B cell (primary cell): ENCODE results near the gene PCDHGB1. TPM values are rescaled to one million over a fixed set of nuclear protein-coding genes. Genes with fewer than 3 reads are reported as not detected.

ENCODE experiments used
- ATAC-seq: fragments of 200-7000 bp; cut with Tn5 transposase; one replicate; pipeline ENCODE4 v1.10.0; 2021; ENCODE audit warnings: low read depth, mild to moderate bottlenecking, moderate number of reproducible peaks, moderate library complexity
- CTCF ChIA-PET: fragments of 350-600 bp; sonication (Branson Sonifier 250); formaldehyde crosslinking; loops from one replicate; lab custom pipeline; 2021; ENCODE audit warnings: antibody characterized with exemption, inconsistent platforms; lab: Charles Lee
- POLR2A ChIA-PET: fragments of 350-600 bp; sonication (Branson Sonifier 250); formaldehyde crosslinking; loops from one replicate; lab custom pipeline; 2021; ENCODE audit warnings: antibody characterized with exemption; lab: Charles Lee
- DNase-seq: peaks from one replicate; pipeline ENCODE4 v3.0.0; 2013
- H2AFZ ChIP-seq: 2 replicates; pipeline ENCODE4 v1.6.1; 2012; ENCODE audit warnings: mild to moderate bottlenecking, low read depth, low read length; ENCODE audit not compliant: insufficient read depth, poor library complexity, severe bottlenecking
- H3K27ac ChIP-seq, 2 donors: 1 replicate in 1 of 2; 2 replicates in 1 of 2; pipeline ENCODE4 v1.5.1; 2012 to 2013; ENCODE audit warnings: low read length in 2 of 2, mild to moderate bottlenecking in 2 of 2, moderate library complexity in 1 of 2
- H3K27me3 ChIP-seq, 4 experiments: fragments of 200-600 bp in 1 of 4; sonication (generic) in 1 of 4; replicated peaks in 1 of 4; 1 replicate in 2 of 4; 2 replicates in 2 of 4; pipeline versions ENCODE4 v1.6.1 to v1.7.0; 2013 to 2016; ENCODE audit warnings: low read length in 3 of 4, mild to moderate bottlenecking in 2 of 4, mixed read lengths in 1 of 4, moderate library complexity in 1 of 4; ENCODE audit not compliant: insufficient read depth in 4 of 4, control insufficient read depth in 3 of 4; ENCODE audit errors: control extremely low read depth in 1 of 4
- H3K36me3 ChIP-seq, 2 experiments: replicated peaks in 1 of 2; 1 replicate in 1 of 2; 2 replicates in 1 of 2; pipeline versions ENCODE4 v1.6.1 to v1.7.1; 2013; ENCODE audit warnings: low read length in 1 of 2; ENCODE audit not compliant: insufficient read depth in 2 of 2, control insufficient read depth in 1 of 2; ENCODE audit errors: control extremely low read depth in 1 of 2, extremely low read depth in 1 of 2
- H3K4me1 ChIP-seq, 2 donors: fragments of 200-600 bp in 1 of 2; sonication (generic) in 1 of 2; 1 replicate in 1 of 2; 2 replicates in 1 of 2; pipeline versions ENCODE4 v1.5.1 to v1.6.1; 2013 to 2017; ENCODE audit warnings: low read length in 2 of 2; ENCODE audit not compliant: control insufficient read depth in 2 of 2, insufficient read depth in 2 of 2
- H3K4me2 ChIP-seq: replicated peaks from 2 replicates; pipeline ENCODE3; 2012; ENCODE audit warnings: mild to moderate bottlenecking, low read depth, low read length; ENCODE audit not compliant: poor library complexity, severe bottlenecking
- H3K4me3 ChIP-seq, 5 experiments: fragments of 200-600 bp in 1 of 5; sonication (generic) in 1 of 5; 1 replicate in 3 of 5; 2 replicates in 2 of 5; pipeline versions ENCODE4 v1.5.1 to v1.7.0; 2011 to 2016; ENCODE audit warnings: low read length in 4 of 5, mild to moderate bottlenecking in 4 of 5, low read depth in 2 of 5, control low read depth in 1 of 5, moderate library complexity in 1 of 5; ENCODE audit not compliant: insufficient read depth in 1 of 5; ENCODE audit errors: control extremely low read depth in 1 of 5, extremely low read depth in 1 of 5
- H3K79me2 ChIP-seq: fragments of 200-600 bp; sonication (generic); one replicate; pipeline ENCODE4 v1.6.0; 2016; ENCODE audit warnings: low read length; ENCODE audit not compliant: control insufficient read depth, insufficient read depth
- H3K9ac ChIP-seq: fragments of 200-600 bp; sonication (generic); 2 replicates; pipeline ENCODE4 v1.6.1; 2017; ENCODE audit warnings: mild to moderate bottlenecking, low read length, moderate library complexity
- H3K9me3 ChIP-seq, 3 donors: one replicate each; pipeline versions ENCODE4 v1.6.1 to v1.7.1; 2013; ENCODE audit warnings: low read length in 2 of 3; ENCODE audit not compliant: control insufficient read depth in 2 of 3, insufficient read depth in 1 of 3; ENCODE audit errors: control extremely low read depth in 1 of 3
- H4K20me1 ChIP-seq: 2 replicates; pipeline ENCODE4 v1.6.0; 2012; ENCODE audit warnings: mild to moderate bottlenecking, low read length; ENCODE audit not compliant: insufficient read depth, control insufficient read depth, poor library complexity, severe bottlenecking
- H3K27ac Mint-ChIP-seq: one replicate; pipeline ENCODE4 v1.8.0; 2021; ENCODE audit warnings: mixed read lengths
- H3K27me3 Mint-ChIP-seq: one replicate; pipeline ENCODE4 v1.8.0; 2021; ENCODE audit warnings: mixed read lengths
- H3K4me1 Mint-ChIP-seq: one replicate; pipeline ENCODE4 v1.8.0; 2021; ENCODE audit warnings: mixed read lengths
- H3K4me3 Mint-ChIP-seq: one replicate; pipeline ENCODE4 v1.8.0; 2021; ENCODE audit warnings: mixed read lengths
- H3K9me3 Mint-ChIP-seq: one replicate; pipeline ENCODE4 v1.8.0; 2022; ENCODE audit warnings: mixed read lengths; ENCODE audit not compliant: insufficient read depth
- EZH2 ChIP-seq: IDR thresholded peaks from 2 replicates; pipeline ENCODE4 v1.6.1; 2012; ENCODE audit warnings: borderline replicate concordance, low read depth, mild to moderate bottlenecking, moderate library complexity, low read length; ENCODE audit not compliant: insufficient read depth, poor library complexity, severe bottlenecking
- WGBS: methylation state at CpG from one replicate; pipeline ENCODE4 v1.1.5; 2013; ENCODE audit warnings: missing lambda C conversion rate; ENCODE audit not compliant: insufficient coverage; 5-methylcytosine and 5-hydroxymethylcytosine counted together
- intact Hi-C: fragments of 100-400 bp; cut with micrococcal nuclease; formaldehyde crosslinking; loops from one replicate; pipeline ENCODE4 v1.10.0; 2022
- polyA plus RNA-seq: library from polyadenylated mRNA; depleted of rRNA; stranded (reverse); fragments of >200 nt; gene quantifications from 2 replicates; pipeline ENCODE4 v1.2.3, GENCODE V29; 2012
- total RNA-seq, 2 donors: library from RNA; stranded (reverse); fragments of 120-200 nt in 1 of 2; gene quantifications; 1 replicate in 1 of 2; 2 replicates in 1 of 2; pipeline versions ENCODE4 v1.2.3 to v1.2.4, GENCODE V29; 2013 to 2022
- TF ChIP-seq, protein P1 (sequence below): fragments of 200-600 bp; IDR thresholded peaks from one replicate; pipeline ENCODE4 v1.8.0; 2022; ENCODE audit warnings: antibody characterized with exemption, mild to moderate bottlenecking

The PCDHGB1 gene
- total and polyA plus RNA-seq, 2 donors (not counting 1 experiment from before 2014, with no cell fraction given) = 0.10 to 0.69 TPM

DNA sequence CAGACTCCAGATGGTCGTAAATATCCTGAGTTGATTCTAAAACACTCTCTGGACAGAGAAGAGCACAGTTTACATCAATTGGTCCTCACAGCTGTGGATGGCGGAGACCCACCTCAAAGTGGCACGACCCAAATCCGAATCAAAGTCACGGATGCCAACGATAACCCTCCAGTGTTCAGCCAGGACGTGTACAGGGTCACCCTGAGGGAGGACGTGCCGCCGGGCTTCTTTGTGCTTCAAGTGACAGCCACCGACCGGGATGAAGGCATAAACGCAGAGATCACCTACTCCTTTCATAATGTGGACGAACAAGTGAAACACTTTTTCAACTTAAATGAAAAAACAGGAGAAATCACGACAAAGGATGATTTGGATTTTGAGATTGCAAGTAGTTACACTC, 10.8 kb downstream of the PCDHGB1 start:
- H3K9me3 Mint-ChIP-seq = peaks cover 7% of the 10 kb centered on the region
- H2AFZ ChIP-seq = no peak overlapping the region
- peaks cover 8 to 57% (median 51%) of the 10 kb centered on the region in 3 donors for H3K9me3 ChIP-seq
- H3K4me3 ChIP-seq = peak overlapping the region in 1 of 5 experiments; percentile 45
- H4K20me1 ChIP-seq = no peaks in the 10 kb centered on the region
- POLR2A ChIA-PET = no interaction called here
- H3K27ac Mint-ChIP-seq = no peak overlapping the region
- peaks cover 0 to 71% (median 45%) of the 10 kb centered on the region in 4 experiments for H3K27me3 ChIP-seq
- H3K36me3 ChIP-seq = no peaks in the 10 kb centered on the region
- 64% methylated on average over 13 of the region's 15 CpGs for WGBS
- CTCF ChIA-PET = no interaction called here
- peak overlapping the region; percentile 26 for H3K4me3 Mint-ChIP-seq
- peak overlapping the region; percentile 46 for H3K4me2 ChIP-seq
- H3K4me1 Mint-ChIP-seq = peaks cover 9% of the 10 kb centered on the region
- no peak for TF ChIP-seq EZH2
- TF ChIP-seq, protein P1, sequence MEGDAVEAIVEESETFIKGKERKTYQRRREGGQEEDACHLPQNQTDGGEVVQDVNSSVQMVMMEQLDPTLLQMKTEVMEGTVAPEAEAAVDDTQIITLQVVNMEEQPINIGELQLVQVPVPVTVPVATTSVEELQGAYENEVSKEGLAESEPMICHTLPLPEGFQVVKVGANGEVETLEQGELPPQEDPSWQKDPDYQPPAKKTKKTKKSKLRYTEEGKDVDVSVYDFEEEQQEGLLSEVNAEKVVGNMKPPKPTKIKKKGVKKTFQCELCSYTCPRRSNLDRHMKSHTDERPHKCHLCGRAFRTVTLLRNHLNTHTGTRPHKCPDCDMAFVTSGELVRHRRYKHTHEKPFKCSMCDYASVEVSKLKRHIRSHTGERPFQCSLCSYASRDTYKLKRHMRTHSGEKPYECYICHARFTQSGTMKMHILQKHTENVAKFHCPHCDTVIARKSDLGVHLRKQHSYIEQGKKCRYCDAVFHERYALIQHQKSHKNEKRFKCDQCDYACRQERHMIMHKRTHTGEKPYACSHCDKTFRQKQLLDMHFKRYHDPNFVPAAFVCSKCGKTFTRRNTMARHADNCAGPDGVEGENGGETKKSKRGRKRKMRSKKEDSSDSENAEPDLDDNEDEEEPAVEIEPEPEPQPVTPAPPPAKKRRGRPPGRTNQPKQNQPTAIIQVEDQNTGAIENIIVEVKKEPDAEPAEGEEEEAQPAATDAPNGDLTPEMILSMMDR = no peak
- ATAC-seq = no peak
- no peak for DNase-seq
- intact Hi-C loops = no loop called here
- no peak overlapping the region for H3K27ac ChIP-seq
- H3K9ac ChIP-seq = no peak overlapping the region
- H3K79me2 ChIP-seq = no peaks in the 10 kb centered on the region
- H3K27me3 Mint-ChIP-seq = peaks cover 70% of the 10 kb centered on the region
- H3K4me1 ChIP-seq = peaks cover 0 to 4% of the 10 kb centered on the region in 2 donors

DNA sequence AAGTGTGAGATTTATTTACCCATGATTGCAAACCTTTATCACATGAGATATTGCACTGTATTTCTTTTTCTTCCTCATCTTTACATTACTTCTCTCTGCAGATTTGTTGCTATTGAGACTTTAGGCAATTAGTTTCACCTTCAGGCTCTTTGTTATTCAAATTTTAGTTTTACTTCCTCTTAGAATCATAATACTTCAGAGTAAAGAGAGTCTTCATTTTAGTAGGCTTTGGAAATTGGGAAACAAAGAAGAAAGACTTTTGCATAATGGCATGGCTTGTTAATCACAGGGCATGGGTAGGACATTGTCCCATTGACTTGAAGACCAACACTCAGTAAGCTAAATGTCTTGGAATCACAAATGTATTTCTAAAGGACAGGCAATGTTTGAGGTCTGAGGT, 12.8 kb downstream of the PCDHGB1 start:
- Histone ChIP-seq H3K27me3 (peaks cover 0 to 70% (median 42%) of the 10 kb centered on the region in 4 experiments), H3K4me1 (peaks cover 0 to 4% of the 10 kb centered on the region in 2 donors), H3K4me3 (no peak overlapping the region), H3K9ac (no peak overlapping the region), H3K79me2 (no peaks in the 10 kb centered on the region), H3K9me3 (peaks cover 10 to 57% (median 53%) of the 10 kb centered on the region in 3 donors), H3K27ac (no peak overlapping the region), H2AFZ (no peak overlapping the region), H3K4me2 (no peak overlapping the region), H3K36me3 (no peaks in the 10 kb centered on the region), H4K20me1 (no peaks in the 10 kb centered on the region)
- peaks cover 9% of the 10 kb centered on the region for H3K4me1 Mint-ChIP-seq
- H3K27ac Mint-ChIP-seq = no peak overlapping the region
- peaks cover 7% of the 10 kb centered on the region for H3K9me3 Mint-ChIP-seq
- no peak for DNase-seq
- intact Hi-C loops = no loop called here
- CTCF ChIA-PET = no interaction called here
- peak overlapping the region; percentile 5 for H3K4me3 Mint-ChIP-seq
- no peak for ATAC-seq
- POLR2A ChIA-PET = no interaction called here
- H3K27me3 Mint-ChIP-seq = peaks cover 62% of the 10 kb centered on the region
- TF ChIP-seq EZH2 = no peak
- TF ChIP-seq, protein P1 = no peak
